Spleen (tissue), 11 donors: ENCODE results near the gene ZNF600. TPM values are rescaled to one million over a fixed set of nuclear protein-coding genes. Genes with fewer than 3 reads are reported as not detected.
"Not testable (repeated sequence)": the region's sequence is repeated elsewhere in the genome, so short reads cannot be mapped to it uniquely, and the experiment has no call there.

Source experiments
- DNase-seq: peaks from one replicate; pipeline ENCODE4 v3.0.0-alpha.2; 2020
- H3K27ac ChIP-seq, 8 donors: fragments of 200-600 bp; sonication (generic) in 7 of 8; 1 replicate in 4 of 8; 2 replicates in 4 of 8; pipeline versions ENCODE4 v1.5.0 to v1.8.0; 2016 to 2021; ENCODE audit warnings: inconsistent platforms in 4 of 8, mild to moderate bottlenecking in 4 of 8, moderate library complexity in 1 of 8
- H3K27me3 ChIP-seq, 7 donors: fragments of 200-600 bp; sonication (generic) in 6 of 7; replicated peaks in 1 of 7; 1 replicate in 4 of 7; 2 replicates in 3 of 7; pipeline versions ENCODE4 v1.5.0 to v1.8.0; 2016 to 2021; ENCODE audit warnings: inconsistent platforms in 3 of 7, mild to moderate bottlenecking in 1 of 7
- H3K36me3 ChIP-seq, 6 donors: fragments of 200-600 bp; sonication (generic) in 5 of 6; 1 replicate in 4 of 6; 2 replicates in 2 of 6; pipeline versions ENCODE4 v1.5.0 to v1.8.0; 2016 to 2021; ENCODE audit warnings: inconsistent platforms in 2 of 6
- H3K4me1 ChIP-seq, 6 donors: fragments of 200-600 bp; sonication (generic) in 5 of 6; 1 replicate in 3 of 6; 2 replicates in 3 of 6; pipeline versions ENCODE4 v1.5.0 to v1.8.0; 2016 to 2021; ENCODE audit warnings: inconsistent platforms in 3 of 6
- H3K4me3 ChIP-seq, 8 donors: fragments of 200-600 bp; sonication (generic) in 7 of 8; 1 replicate in 4 of 8; 2 replicates in 4 of 8; pipeline versions ENCODE4 v1.5.0 to v1.8.0; 2016 to 2021; ENCODE audit warnings: inconsistent platforms in 4 of 8, mild to moderate bottlenecking in 4 of 8, moderate library complexity in 2 of 8
- H3K9me3 ChIP-seq, 8 donors: fragments of 200-600 bp; sonication (generic) in 7 of 8; 1 replicate in 4 of 8; 2 replicates in 4 of 8; pipeline versions ENCODE4 v1.5.0 to v1.8.0; 2016 to 2021; ENCODE audit warnings: inconsistent platforms in 4 of 8
- CTCF ChIP-seq, 11 experiments: fragments of 200-600 bp in 7 of 11; fragments of 450-650 bp in 4 of 11; sonication (generic) in 4 of 11; IDR thresholded peaks in 8 of 11; conservative IDR thresholded peaks in 3 of 11; 1 replicate in 7 of 11; 2 replicates in 4 of 11; pipeline versions ENCODE4 v1.4.0 to v1.8.0; 2016 to 2021; ENCODE audit warnings: antibody characterized with exemption in 11 of 11, inconsistent platforms in 4 of 11, mild to moderate bottlenecking in 1 of 11
- POLR2A ChIP-seq, 3 donors: fragments of 450-650 bp; IDR thresholded peaks; one replicate each; pipeline ENCODE4 v1.5.1; 2017; ENCODE audit warnings: antibody characterized with exemption in 3 of 3, mild to moderate bottlenecking in 1 of 3
- POLR2AphosphoS5 ChIP-seq, 3 donors: sonication (generic); formaldehyde crosslinking; IDR thresholded peaks; one replicate each; pipeline ENCODE4 v1.5.1; 2017; ENCODE audit warnings: antibody characterized with exemption in 3 of 3
- WGBS, 5 donors: extraction: QIAGEN DNeasy Blood & Tissue Kit in 3 of 5; methylation state at CpG; one replicate each; pipeline versions ENCODE4 v1.1.5 to v1.1.7; 2013 to 2018; 5-methylcytosine and 5-hydroxymethylcytosine counted together
- intact Hi-C: fragments of 100-400 bp; cut with DNase I; formaldehyde crosslinking; loops from one replicate; pipeline ENCODE4 v1.15.0; 2023; ENCODE audit warnings: low total_unique reads
- polyA plus RNA-seq, 3 donors: library from polyadenylated mRNA; stranded (reverse); fragments of 200-250 nt; gene quantifications; one replicate each; pipeline ENCODE4 v1.2.1, GENCODE V29; 2013
- total RNA-seq, 7 donors: library from RNA; depleted of rRNA in 3 of 7; stranded (reverse); fragments of >200 nt in 3 of 7; fragmentation: NEBNext Ultra II Directional in 4 of 7; extraction: Animal tissue kit (Norgen Biotek cat#: 25700) in 4 of 7; gene quantifications; one replicate each; pipeline versions ENCODE4 v1.1.0 to v1.2.1, GENCODE V29; 2016 to 2021
- donor health status: healthy with polysubstance abuse.
- donor health status: DM: no; HTN: no; CAD: no; lungs with moderate emphysema.
- donor health status: DM: no; HTN: no; CAD: no.
- donor health status: Bipolar disorder and iron deficiency.
- donor health status: healthy.
- donor health status: DM: no; HTN: no; CAD: no.
- donor health status: DM: yes; HTN: yes; CAD: no.

ZNF600 gene
- total and polyA plus RNA-seq, 10 donors, result 7.5 to 32.3 (median 20.0) TPM

- intact Hi-C loops, result no loop called here
- 93 to 96% (median 95%) methylated on average over 12 of the region's 12 CpGs for WGBS, 5 donors
- no peak for DNase-seq
- Histone ChIP-seq H3K4me3 (no peak overlapping the region), H3K36me3 (no peaks in the 10 kb centered on the region), H3K4me1 (peaks cover 0 to 13% (median 8%) of the 10 kb centered on the region in 6 donors), H3K27me3 (no peaks in the 10 kb centered on the region), H3K9me3 (peaks cover 0 to 55% (median 4%) of the 10 kb centered on the region in 8 donors), H3K27ac (no peak overlapping the region)
- TF ChIP-seq CTCF (IDR thresholded peaks at IDR 0.05 in 8 of 11, conservative IDR thresholded peaks at IDR 0.05 in 3 of 11) (no peak), POLR2A (IDR thresholded peaks at IDR 0.05) (no peak), POLR2AphosphoS5 (IDR thresholded peaks at IDR 0.05) (no peak)
Observed at GRCh38 chr19:52823676-52824075, 37.1 kb upstream of the ZNF600 start.

GRCh38 chr19:52821204-52821960, 34.8 kb upstream of the ZNF600 start, which contains the start of gene ZNF28:
Gene ZNF28 (minus strand): TSS chr19:52821633. CDS start chr19:52817958, 3,675 bp downstream.
- H3K4me3 ChIP-seq, result peak within 1 kb of the TSS; percentile 54 to 81 (median 76)
- peaks cover 0 to 22% (median 16%) of the 10 kb centered on the region in 6 donors for H3K36me3 ChIP-seq
- peaks cover 0 to 37% (median 2%) of the 10 kb centered on the region in 8 donors for H3K9me3 ChIP-seq
- DNase-seq, result peak; percentile 91
- 2 to 4% (median 3%) methylated on average over 20 to 41 of the region's 44 CpGs for WGBS, 5 donors
- intact Hi-C loops, H3K27me3 ChIP-seq: not testable (repeated sequence)
- TF ChIP-seq CTCF (IDR thresholded peaks at IDR 0.05 in 8 of 11, conservative IDR thresholded peaks at IDR 0.05 in 3 of 11) (peak in 1 of 11 experiments; percentile 20), POLR2AphosphoS5 (IDR thresholded peaks at IDR 0.05) (peak; percentile 47 to 78 (median 65))
- H3K27ac ChIP-seq, result peak within 1 kb of the TSS; percentile 42 to 78 (median 74)
- H3K4me1 ChIP-seq, result peaks cover 0 to 13% (median 8%) of the 10 kb centered on the region in 6 donors

GRCh38 chr19:52820472-52821203, 34.0 kb upstream of the ZNF600 start:
- peaks cover 0 to 29% (median 23%) of the 10 kb centered on the region in 6 donors for H3K36me3 ChIP-seq
- WGBS, 5 donors, result 8 to 10% (median 10%) methylated on average over 12 to 19 of the region's 19 CpGs
- intact Hi-C loops, H3K27me3 ChIP-seq: not testable (repeated sequence)
- DNase-seq, result peak; percentile 76
- peak overlapping the region; percentile 42 to 78 (median 74) for H3K27ac ChIP-seq
- H3K4me3 ChIP-seq, result peak overlapping the region; percentile 54 to 81 (median 76)
- peaks cover 0 to 13% (median 8%) of the 10 kb centered on the region in 6 donors for H3K4me1 ChIP-seq
- H3K9me3 ChIP-seq, result peaks cover 0 to 37% (median 4%) of the 10 kb centered on the region in 8 donors

GRCh38 chr19:52809801-52810200, 23.2 kb upstream of the ZNF600 start:
- Histone ChIP-seq H3K4me1 (no peaks in the 10 kb centered on the region), H3K9me3 (peaks cover 7 to 74% (median 57%) of the 10 kb centered on the region in 8 donors), H3K36me3 (peaks cover 5 to 75% (median 52%) of the 10 kb centered on the region in 6 donors), H3K4me3 (no peak overlapping the region), H3K27me3 (no peaks in the 10 kb centered on the region), H3K27ac (no peak overlapping the region)
- TF ChIP-seq POLR2A (IDR thresholded peaks at IDR 0.05) (no peak), CTCF (IDR thresholded peaks at IDR 0.05 in 8 of 11, conservative IDR thresholded peaks at IDR 0.05 in 3 of 11) (no peak), POLR2AphosphoS5 (IDR thresholded peaks at IDR 0.05) (no peak)
- WGBS, 5 donors, result 94 to 97% (median 96%) methylated on average over 28 to 32 of the region's 32 CpGs
- intact Hi-C loops, result no loop called here
- no peak for DNase-seq

- H3K27ac ChIP-seq, H3K4me1 ChIP-seq, intact Hi-C loops, H3K27me3 ChIP-seq, DNase-seq: not testable (repeated sequence)
- 95 to 99% (median 96%) methylated on average over 9 of the region's 9 CpGs for WGBS, 5 donors
- Histone ChIP-seq H3K36me3 (peaks cover 23 to 57% (median 51%) of the 10 kb centered on the region in 6 donors), H3K9me3 (peaks cover 34 to 100% (median 100%) of the 10 kb centered on the region in 8 donors), H3K4me3 (peak overlapping the region in 1 of 8 donors; percentile 19)
Observed at GRCh38 chr19:52799950-52800640, 13.5 kb upstream of the ZNF600 start.
